ENCODE measurements around the gene ATP10D.
A peak's percentile ranks its signal among the peaks of the same experiment; 100 is the strongest.

The ATP10D gene

GRCh38 chr4:47473141-47473750 lies 11.8 kb upstream of the ATP10D start:
- no peak for TF ChIP-seq CTCF (IDR thresholded peaks at IDR 0.05; ENCODE audit: insufficient read depth, low read depth, low read length, missing control alignments)
- no peak for DNase-seq (ENCODE audit: low read depth)
- H3K4me3 ChIP-seq (ENCODE audit: low read depth, low read length), result no peak overlapping the region

GRCh38 chr4:47474799-47475198 lies 10.3 kb upstream of the ATP10D start:
- no peak for TF ChIP-seq CTCF (IDR thresholded peaks at IDR 0.05; ENCODE audit: insufficient read depth, low read depth, low read length, missing control alignments)
- no peak for DNase-seq (ENCODE audit: low read depth)
- H3K4me3 ChIP-seq (ENCODE audit: low read depth, low read length), result no peak overlapping the region

DNA sequence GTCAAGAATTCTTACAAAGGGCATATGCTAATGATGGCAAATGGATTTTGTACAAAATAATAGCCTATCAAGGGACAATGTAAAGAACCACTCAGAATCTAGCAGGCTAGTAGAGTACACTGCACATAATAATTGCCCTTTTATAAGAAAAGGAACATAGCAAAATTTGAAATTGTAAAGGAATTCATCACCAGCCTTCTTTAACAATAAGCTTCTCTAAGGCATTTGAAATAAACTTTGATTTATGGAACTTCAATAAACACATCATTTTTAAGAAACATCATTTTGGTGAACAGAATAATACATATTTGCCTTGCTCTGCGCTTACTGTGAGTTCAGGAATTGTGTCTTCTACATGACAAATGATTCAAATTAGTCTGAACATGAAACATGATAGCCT lies 9.7 kb upstream of the ATP10D start:
- TF ChIP-seq CTCF (IDR thresholded peaks at IDR 0.05; ENCODE audit: insufficient read depth, low read depth, low read length, missing control alignments), result no peak
- H3K4me3 ChIP-seq (ENCODE audit: low read depth, low read length), result no peak overlapping the region
- no peak for DNase-seq (ENCODE audit: low read depth)

GRCh38 chr4:47478804-47479203 lies 6.3 kb upstream of the ATP10D start:
- no peak for DNase-seq (ENCODE audit: low read depth)
- H3K4me3 ChIP-seq (ENCODE audit: low read depth, low read length), result no peak overlapping the region
- TF ChIP-seq CTCF (IDR thresholded peaks at IDR 0.05; ENCODE audit: insufficient read depth, low read depth, low read length, missing control alignments), result no peak

DNA sequence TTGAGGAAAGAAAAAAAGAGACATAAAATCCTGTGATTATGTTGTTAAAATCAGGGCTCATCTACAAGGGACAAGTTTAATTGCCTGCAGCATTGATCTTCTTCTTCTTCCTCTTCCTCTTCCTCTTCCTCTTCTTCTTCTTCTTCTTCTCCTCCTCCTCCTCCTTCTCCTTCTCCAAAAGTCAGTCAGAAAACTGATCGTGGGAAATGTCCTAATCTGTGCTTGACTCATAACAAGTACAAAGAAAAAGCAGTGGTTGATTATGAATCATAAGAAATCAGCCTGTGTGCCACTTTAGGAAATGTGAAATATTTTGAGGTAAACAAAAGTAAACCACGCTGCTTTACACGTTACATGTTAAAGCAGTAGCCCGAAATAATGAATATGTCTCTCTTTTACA lies 2.7 kb upstream of the ATP10D start:
- peak; percentile 41 for DNase-seq (ENCODE audit: low read depth)
- H3K4me3 ChIP-seq (ENCODE audit: low read depth, low read length), result no peak overlapping the region
- no peak for TF ChIP-seq CTCF (IDR thresholded peaks at IDR 0.05; ENCODE audit: insufficient read depth, low read depth, low read length, missing control alignments)

GRCh38 chr4:47483745-47484144 lies 1.3 kb upstream of the ATP10D start:
- no peak overlapping the region for H3K4me3 ChIP-seq (ENCODE audit: low read depth, low read length)
- TF ChIP-seq CTCF (IDR thresholded peaks at IDR 0.05; ENCODE audit: insufficient read depth, low read depth, low read length, missing control alignments), result no peak
- peak; percentile 20 for DNase-seq (ENCODE audit: low read depth)

DNA sequence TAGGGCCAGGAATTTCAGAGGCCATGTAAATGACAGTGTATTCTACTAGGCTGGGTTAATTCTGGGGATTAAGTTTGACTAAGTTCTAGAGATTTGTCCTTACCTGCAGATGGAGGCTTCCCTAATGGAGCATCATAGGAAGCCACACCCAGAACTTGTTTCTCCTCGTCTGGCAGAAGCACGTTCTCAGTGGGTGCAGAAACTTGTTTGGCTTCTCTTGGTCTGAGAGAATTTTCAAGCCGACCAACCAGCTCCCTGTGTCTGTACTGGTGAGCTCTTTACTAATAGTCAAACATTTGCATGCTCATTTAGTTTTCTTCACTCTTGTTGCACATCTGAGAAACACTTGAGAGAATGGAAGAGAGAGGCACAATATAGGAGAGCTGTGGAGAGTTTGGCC lies 907 bp upstream of the ATP10D start:
- H3K4me3 ChIP-seq (ENCODE audit: low read depth, low read length), result 0 out of 2 replicates have a peak overlapping the region, but pooled peaks have one; percentile 45
- peak; percentile 54 for DNase-seq (ENCODE audit: low read depth)
- no peak for TF ChIP-seq CTCF (IDR thresholded peaks at IDR 0.05; ENCODE audit: insufficient read depth, low read depth, low read length, missing control alignments)

Data from GM12865 (cell line).